Measurements from ENCODE around the gene KIF21B.

Gene KIF21B

GRCh38 chr1:201044119-201044518, 20.6 kb upstream of the KIF21B start:
- DNase-seq = no peak

- DNase-seq = no peak
Observed at GRCh38 chr1:201042779-201043461, 19.4 kb upstream of the KIF21B start.

- DNase-seq = no peak
Observed at GRCh38 chr1:201041011-201041410, 17.5 kb upstream of the KIF21B start.

- DNase-seq = no peak
Observed at GRCh38 chr1:201039876-201040275, 16.4 kb upstream of the KIF21B start.

- DNase-seq = no peak
Observed at GRCh38 chr1:201039418-201039817, 15.9 kb upstream of the KIF21B start.

- no peak for DNase-seq
Observed at GRCh38 chr1:201038186-201038876, 14.8 kb upstream of the KIF21B start.

- DNase-seq = no peak
Observed at GRCh38 chr1:201036188-201036842, 12.8 kb upstream of the KIF21B start.

GRCh38 chr1:201034671-201035070, 11.2 kb upstream of the KIF21B start:
- DNase-seq = no peak

GRCh38 chr1:201032408-201032807, 8.9 kb upstream of the KIF21B start:
- no peak for DNase-seq

- no peak for DNase-seq
Observed at GRCh38 chr1:201028461-201028889, 5.0 kb upstream of the KIF21B start.

GRCh38 chr1:201026836-201027235, 3.3 kb upstream of the KIF21B start:
- DNase-seq = no peak

GRCh38 chr1:201026234-201026633, 2.7 kb upstream of the KIF21B start:
- DNase-seq = no peak

- no peak for DNase-seq
Observed at GRCh38 chr1:201025571-201026002, 2.1 kb upstream of the KIF21B start.

- DNase-seq = no peak
Observed at GRCh38 chr1:201024625-201024998, 1.1 kb upstream of the KIF21B start.

- no peak for DNase-seq
Observed at GRCh38 chr1:201023920-201024624, 558 bp upstream of the KIF21B start.

- no peak for DNase-seq
Observed at GRCh38 chr1:201022820-201023516, 546 bp downstream of the KIF21B start.

GRCh38 chr1:201022493-201022819, 1.1 kb downstream of the KIF21B start:
- DNase-seq = no peak

- DNase-seq = no peak
Observed at GRCh38 chr1:201021630-201022492, 1.7 kb downstream of the KIF21B start.

GRCh38 chr1:201020721-201021629, 2.5 kb downstream of the KIF21B start:
- no peak for DNase-seq

- DNase-seq = no peak
Observed at GRCh38 chr1:201020040-201020591, 3.4 kb downstream of the KIF21B start.

All from NCI-H187 (cell line).